Ecto neural progenitor cell (in vitro differentiated cells): Measurements from ENCODE around the gene BICDL1.

ENCODE experiments used
- DNase-seq: peaks from one replicate; pipeline ENCODE4 v3.0.0-alpha.2; 2018; ENCODE audit warnings: low spot score

The BICDL1 gene

GRCh38 chr12:120054293-120054692, 65.3 kb downstream of the BICDL1 start:
- no peak for DNase-seq

GRCh38 chr12:120055231-120056000, 66.4 kb downstream of the BICDL1 start:
- no peak for DNase-seq

DNA sequence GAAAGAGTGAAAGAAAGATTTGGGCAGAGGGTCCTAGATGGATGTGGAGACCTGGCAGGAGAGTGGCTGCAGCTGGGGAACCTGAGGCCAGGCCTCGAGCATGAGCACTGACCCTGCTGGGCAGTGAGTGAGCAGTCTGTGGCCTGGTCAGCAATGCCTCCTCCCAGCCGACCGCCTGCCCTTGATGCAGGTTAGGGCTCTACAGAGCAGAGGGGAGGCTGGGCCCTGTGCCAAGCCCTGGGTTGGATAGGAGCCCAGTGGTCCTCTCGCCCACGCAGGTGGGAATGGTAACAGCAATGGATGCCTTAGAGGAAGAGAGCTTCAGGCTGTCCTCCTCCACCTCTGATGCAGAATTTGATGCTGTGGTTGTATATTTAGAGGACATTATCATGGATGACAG, 67.7 kb downstream of the BICDL1 start:
- DNase-seq = no peak

DNA sequence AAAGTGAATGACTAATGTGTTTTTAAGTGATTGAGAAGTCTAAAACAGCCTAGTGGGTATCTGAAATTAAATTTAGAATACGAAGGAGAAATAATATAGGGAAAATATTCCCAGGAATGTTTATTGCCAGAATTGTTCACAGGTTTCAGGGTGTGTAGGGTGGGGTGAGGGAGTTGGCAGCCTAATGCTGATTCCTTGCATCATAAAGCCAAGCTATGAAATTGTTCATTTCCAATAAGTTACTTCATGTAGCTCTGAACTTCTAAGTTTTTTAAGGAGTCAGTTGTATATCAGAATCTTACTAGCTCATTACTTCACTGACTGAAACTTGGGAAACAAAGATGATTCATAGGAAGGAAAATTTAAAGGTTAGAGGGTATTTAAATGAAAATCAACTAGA, 71.2 kb downstream of the BICDL1 start:
- DNase-seq = no peak

DNA sequence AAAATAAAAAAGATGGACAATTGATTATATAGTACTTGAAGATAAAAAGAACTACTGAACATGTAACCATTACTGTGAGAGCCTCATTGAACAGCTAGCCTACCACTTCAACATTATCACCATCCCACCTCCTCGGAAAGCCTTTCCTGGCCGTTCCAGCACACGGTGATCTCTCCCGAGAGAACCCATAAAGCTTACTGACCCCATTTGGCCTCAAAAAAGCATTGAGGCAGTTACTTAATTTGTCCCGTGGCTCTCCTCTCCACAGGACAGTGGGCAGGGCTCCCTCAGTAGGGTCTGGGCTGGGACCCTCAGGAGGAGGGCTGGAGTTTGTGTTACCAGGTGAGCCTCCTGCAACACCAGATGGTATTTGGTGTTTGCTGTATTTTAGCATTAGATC, 71.7 kb downstream of the BICDL1 start:
- no peak for DNase-seq

GRCh38 chr12:120061575-120062214, 72.7 kb downstream of the BICDL1 start:
- DNase-seq = no peak

DNA sequence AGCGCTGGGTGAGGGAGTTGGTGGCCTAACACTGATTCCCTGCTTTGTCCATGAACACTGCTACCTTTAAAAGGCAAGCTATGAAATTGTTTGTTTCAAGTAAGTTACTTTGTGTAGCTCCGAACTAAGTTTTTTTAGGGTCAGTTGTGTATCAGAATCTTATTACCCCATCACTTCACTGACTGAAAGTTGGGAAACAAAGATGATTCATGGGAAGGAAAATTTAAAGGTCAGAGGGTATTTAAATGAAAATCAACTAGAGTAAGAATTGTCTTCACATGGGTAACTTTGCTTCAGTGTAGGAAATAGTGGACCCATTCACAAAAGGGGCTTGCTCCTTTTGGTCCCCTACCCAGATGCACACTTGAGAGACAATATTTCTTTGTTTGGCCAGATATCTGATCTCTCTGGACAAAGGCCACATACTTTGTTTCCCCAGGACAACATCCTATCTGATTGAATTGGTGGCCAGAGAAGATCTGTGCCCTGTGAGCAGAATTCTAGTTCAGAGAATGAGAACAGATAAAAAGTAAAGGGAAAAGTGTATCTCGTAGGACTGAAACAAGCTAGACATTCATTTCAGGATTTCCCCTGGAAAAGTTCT, 74.0 kb downstream of the BICDL1 start:
- no peak for DNase-seq

- DNase-seq = no peak
Observed at GRCh38 chr12:120064054-120064940, 75.3 kb downstream of the BICDL1 start.

DNA sequence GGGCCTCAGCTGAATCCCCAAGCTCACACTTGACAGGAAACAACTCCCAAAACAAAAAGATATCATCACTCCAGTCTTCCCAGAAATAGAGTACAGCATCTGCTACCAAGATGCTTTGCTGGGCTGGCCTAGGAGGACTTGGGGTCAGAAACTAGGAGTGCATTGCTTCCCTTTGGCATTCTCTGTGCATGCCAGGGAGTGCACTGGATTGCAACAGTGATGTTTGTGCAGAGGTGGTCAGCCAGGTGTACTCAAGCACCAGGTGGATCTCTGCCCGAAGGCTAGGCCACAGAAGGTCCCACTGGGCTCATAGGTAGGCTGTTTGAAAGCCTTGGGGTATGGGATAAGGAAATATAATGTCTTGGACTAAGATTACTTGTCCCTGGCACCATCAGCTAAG, 76.4 kb downstream of the BICDL1 start:
- no peak for DNase-seq

DNA sequence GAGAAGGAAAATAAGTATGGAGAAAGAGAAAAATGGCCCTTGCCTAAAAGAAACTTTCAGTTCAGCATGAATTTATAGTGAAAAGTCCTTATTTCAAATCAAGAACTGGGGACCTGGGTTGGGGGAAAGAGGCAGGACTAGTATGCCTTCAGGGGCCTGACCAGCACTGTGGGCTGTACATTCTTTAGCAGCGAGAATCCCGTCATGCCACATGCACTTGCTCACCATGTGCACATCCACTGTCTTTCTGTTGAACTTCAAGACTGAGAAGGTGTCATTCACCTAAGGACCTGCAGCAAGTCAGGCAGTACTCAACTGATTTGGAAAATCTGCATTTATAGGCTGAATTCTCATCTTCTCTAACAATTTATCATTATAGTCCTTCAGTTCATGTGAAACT, 77.3 kb downstream of the BICDL1 start:
- DNase-seq = no peak

- DNase-seq = no peak
Observed at GRCh38 chr12:120067084-120067869, 78.2 kb downstream of the BICDL1 start.

GRCh38 chr12:120067901-120068300, 78.9 kb downstream of the BICDL1 start:
- no peak for DNase-seq

GRCh38 chr12:120069278-120069677, 80.2 kb downstream of the BICDL1 start:
- no peak for DNase-seq

DNA sequence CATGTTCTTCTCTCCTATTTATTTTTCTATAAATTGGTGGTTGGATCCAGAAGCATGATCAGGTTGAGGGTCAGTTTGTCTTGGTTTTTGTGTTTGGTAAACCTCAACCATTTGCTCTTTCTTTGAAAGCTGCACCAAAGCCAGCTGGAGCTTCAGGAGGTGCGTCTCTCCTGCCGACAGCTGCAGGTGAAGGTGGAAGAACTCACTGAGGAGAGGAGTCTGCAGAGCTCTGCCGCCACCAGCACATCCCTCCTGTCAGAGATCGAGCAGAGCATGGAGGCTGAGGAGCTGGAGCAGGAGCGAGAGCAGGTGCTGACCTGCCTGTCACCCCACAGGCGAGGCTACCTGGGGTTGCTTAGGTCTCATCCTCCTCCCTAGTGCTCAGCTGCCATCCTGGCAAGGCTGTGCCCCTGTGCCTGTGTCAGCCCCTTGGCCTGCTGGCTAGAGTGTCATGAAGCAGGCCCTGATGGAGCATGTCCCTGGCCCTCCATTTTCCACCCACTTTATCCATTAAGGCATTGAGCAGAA, 82.5 kb downstream of the BICDL1 start:
- no peak for DNase-seq

GRCh38 chr12:120072472-120073249, 83.6 kb downstream of the BICDL1 start:
- DNase-seq = no peak

- DNase-seq = no peak
Observed at GRCh38 chr12:120075034-120075616, 86.1 kb downstream of the BICDL1 start.

DNA sequence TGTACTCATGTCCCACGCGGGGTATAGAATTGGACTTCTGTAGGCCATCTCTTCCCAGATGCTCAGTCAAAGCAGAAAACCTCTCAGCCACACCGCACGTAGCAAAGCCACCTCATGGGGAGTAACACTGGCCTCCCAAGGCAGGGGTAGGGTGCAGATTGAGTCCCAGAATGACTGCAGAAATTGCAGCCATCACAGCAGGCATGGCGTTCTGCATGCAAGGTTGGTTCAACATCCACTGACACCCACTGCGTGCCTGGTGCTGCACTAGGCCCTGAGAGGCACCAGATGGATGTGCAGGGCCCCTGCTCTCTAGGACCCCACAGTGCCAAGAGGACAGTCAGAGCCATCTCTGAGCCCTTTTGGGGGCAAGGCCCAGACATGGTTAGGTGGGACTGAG, 87.6 kb downstream of the BICDL1 start:
- DNase-seq = no peak

DNA sequence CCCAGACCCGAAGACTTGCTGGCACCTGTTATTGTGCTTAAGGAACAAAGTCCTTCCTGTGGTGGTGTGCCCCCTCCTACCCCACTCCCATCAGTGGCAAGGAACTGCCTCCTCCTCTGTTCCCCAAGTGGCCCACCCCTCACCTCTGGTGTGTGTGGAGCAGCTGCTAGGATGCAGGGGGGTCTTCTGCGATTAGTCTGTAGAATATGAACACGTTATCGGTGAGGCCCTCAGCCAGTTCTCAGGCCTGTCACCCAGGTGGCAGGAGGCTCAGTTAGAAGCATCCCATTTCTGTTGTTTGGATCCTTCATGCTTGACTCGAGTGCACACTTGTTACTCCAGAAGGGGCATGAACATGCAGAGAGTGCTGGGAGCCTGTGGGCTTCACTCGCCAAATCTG, 88.2 kb downstream of the BICDL1 start:
- DNase-seq = no peak

GRCh38 chr12:120078868-120079267, 89.8 kb downstream of the BICDL1 start:
- DNase-seq = no peak
